Measurements from ENCODE around the gene ID3.
A peak's percentile ranks its signal among the peaks of the same experiment; 100 is the strongest.

ID3 gene

DNA sequence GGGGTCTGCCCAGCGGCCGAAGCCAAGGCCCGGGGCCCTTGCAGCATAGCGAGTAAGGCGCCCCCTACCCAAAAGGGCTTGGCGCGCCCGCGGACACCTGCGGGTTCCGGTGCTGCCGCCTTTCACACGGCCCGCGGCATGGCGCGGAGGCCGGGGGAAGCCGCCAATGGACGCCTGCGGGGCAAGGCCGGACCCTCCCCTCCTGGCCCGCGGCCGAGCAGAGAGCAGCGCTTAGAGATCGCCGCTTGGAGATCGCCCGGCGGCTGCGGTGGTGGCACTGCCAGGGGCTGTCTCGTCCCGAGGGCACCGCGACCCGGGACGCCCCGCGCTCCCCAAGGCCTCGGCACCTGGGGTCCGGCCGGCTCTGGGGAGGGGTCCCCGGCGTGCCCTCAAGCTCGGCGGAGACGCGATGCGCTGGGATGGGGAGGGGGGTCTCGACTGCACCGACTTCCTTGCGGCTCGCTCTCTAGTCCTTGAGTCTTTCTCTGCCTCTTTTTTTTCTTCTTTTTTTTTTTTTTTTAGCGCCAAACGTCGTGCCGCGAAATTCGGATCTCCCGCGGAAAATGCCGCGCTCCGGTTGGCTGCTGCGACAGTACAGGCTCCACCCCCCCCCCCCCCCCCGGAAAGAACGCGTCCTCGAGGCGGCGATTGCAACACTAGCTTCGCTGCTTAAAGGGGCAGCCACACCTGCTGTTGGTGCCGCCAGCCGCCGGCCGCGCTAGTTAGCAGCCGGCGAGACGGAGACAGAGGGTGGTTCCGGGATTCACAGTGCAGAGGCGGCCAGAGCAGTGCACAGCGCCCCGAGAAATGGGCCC is 28.3 kb downstream of the ID3 start, which contains the start of gene E2F2 (continued):
- TF ChIP-seq ZNF391 (tag by site-specific recombination; IDR thresholded peaks at IDR 0.05; ENCODE audit: borderline replicate concordance, low read depth) (peak; percentile 76), ZNF571 (tag by site-specific recombination; IDR thresholded peaks at IDR 0.05) (no peak), ZNF132 (tag by site-specific recombination; IDR thresholded peaks at IDR 0.05; ENCODE audit: borderline replicate concordance) (no peak), ZNF654 (tag by site-specific recombination; IDR thresholded peaks at IDR 0.05; ENCODE audit: low read depth) (no peak), ZNF664 (tag by site-specific recombination; IDR thresholded peaks at IDR 0.05) (no peak), ZNF416 (tag by site-specific recombination; IDR thresholded peaks at IDR 0.05) (no peak), PRDM2 (tag by site-specific recombination; IDR thresholded peaks at IDR 0.05; ENCODE audit: borderline replicate concordance) (no peak)
- TF ChIP-seq, protein P1, sequence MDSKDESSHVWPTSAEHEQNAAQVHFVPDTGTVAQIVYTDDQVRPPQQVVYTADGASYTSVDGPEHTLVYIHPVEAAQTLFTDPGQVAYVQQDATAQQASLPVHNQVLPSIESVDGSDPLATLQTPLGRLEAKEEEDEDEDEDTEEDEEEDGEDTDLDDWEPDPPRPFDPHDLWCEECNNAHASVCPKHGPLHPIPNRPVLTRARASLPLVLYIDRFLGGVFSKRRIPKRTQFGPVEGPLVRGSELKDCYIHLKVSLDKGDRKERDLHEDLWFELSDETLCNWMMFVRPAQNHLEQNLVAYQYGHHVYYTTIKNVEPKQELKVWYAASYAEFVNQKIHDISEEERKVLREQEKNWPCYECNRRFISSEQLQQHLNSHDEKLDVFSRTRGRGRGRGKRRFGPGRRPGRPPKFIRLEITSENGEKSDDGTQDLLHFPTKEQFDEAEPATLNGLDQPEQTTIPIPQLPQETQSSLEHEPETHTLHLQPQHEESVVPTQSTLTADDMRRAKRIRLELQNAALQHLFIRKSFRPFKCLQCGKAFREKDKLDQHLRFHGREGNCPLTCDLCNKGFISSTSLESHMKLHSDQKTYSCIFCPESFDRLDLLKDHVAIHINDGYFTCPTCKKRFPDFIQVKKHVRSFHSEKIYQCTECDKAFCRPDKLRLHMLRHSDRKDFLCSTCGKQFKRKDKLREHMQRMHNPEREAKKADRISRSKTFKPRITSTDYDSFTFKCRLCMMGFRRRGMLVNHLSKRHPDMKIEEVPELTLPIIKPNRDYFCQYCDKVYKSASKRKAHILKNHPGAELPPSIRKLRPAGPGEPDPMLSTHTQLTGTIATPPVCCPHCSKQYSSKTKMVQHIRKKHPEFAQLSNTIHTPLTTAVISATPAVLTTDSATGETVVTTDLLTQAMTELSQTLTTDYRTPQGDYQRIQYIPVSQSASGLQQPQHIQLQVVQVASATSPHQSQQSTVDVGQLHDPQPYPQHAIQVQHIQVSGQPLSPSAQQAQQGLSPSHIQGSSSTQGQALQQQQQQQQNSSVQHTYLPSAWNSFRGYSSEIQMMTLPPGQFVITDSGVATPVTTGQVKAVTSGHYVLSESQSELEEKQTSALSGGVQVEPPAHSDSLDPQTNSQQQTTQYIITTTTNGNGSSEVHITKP (tag by site-specific recombination; IDR thresholded peaks at IDR 0.05) = peak; percentile 47; the same call in 1 of the 2 replicates
- TF ChIP-seq, protein P2, sequence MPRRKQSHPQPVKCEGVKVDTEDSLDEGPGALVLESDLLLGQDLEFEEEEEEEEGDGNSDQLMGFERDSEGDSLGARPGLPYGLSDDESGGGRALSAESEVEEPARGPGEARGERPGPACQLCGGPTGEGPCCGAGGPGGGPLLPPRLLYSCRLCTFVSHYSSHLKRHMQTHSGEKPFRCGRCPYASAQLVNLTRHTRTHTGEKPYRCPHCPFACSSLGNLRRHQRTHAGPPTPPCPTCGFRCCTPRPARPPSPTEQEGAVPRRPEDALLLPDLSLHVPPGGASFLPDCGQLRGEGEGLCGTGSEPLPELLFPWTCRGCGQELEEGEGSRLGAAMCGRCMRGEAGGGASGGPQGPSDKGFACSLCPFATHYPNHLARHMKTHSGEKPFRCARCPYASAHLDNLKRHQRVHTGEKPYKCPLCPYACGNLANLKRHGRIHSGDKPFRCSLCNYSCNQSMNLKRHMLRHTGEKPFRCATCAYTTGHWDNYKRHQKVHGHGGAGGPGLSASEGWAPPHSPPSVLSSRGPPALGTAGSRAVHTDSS (tag by site-specific recombination; IDR thresholded peaks at IDR 0.05) = no peak

DNA sequence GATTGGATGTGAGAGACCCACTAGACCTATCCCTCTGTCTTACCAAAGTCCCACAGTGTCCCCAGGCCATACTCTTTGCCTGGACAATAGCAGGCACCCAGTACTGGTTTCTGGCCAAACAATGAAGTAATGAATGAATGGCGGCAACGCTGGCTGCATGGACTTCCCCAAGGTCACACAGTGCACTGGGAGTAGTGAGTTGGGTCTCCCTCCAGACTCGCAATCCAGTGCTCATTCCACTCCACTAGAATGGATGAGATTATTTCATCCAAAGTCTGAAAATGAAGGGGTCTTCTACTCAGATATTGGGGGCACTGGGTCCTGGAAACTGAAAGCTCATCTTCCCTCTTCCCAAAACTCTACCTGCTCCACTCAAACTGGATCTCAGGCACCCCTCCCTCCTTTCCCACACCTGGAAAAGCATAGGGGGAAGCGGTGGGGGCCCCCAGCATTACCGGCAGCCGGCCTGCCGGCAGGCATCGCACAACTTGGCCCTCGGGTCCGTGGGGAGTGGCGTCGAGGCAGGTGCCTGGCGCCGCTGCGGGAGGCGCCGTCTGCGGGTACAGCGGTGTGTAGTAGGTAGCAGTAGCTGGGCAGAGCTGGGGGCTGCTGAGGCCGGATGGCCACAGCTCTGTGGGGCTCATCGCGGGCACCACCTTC is 29.1 kb downstream of the ID3 start:
- H3K4me1 ChIP-seq (ENCODE audit: control insufficient read depth, insufficient read depth, low read length) = peaks cover 8% of the 10 kb centered on the region
- TF ChIP-seq ZIC2 (tag by site-specific recombination; IDR thresholded peaks at IDR 0.05) = peak; percentile 54; the same call in 1 of the 2 replicates
- peak; percentile 78 for TF ChIP-seq ZNF24 (tag by site-specific recombination; IDR thresholded peaks at IDR 0.05)
- no peak for TF ChIP-seq ZNF571 (tag by site-specific recombination; IDR thresholded peaks at IDR 0.05)
- no peak for TF ChIP-seq ZNF266 (tag by site-specific recombination; IDR thresholded peaks at IDR 0.05; ENCODE audit: low read depth)
- TF ChIP-seq OSR2 (tag by site-specific recombination; IDR thresholded peaks at IDR 0.05) = peak; percentile 65; the same call in 1 of the 2 replicates
- peak; percentile 10; the same call in 1 of the 2 replicates for TF ChIP-seq TRIM28 (IDR thresholded peaks at IDR 0.05; ENCODE audit: borderline replicate concordance, low read length)
- TF ChIP-seq, protein P3, sequence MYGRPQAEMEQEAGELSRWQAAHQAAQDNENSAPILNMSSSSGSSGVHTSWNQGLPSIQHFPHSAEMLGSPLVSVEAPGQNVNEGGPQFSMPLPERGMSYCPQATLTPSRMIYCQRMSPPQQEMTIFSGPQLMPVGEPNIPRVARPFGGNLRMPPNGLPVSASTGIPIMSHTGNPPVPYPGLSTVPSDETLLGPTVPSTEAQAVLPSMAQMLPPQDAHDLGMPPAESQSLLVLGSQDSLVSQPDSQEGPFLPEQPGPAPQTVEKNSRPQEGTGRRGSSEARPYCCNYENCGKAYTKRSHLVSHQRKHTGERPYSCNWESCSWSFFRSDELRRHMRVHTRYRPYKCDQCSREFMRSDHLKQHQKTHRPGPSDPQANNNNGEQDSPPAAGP (tag by site-specific recombination; IDR thresholded peaks at IDR 0.05) = no peak
- no peak for TF ChIP-seq ZNF433 (tag by site-specific recombination; IDR thresholded peaks at IDR 0.05; ENCODE audit: low read depth)
- TF ChIP-seq ZNF362 (tag by site-specific recombination; IDR thresholded peaks at IDR 0.05) = no peak
- TF ChIP-seq GLIS2 (tag by site-specific recombination; IDR thresholded peaks at IDR 0.05) = peak; percentile 70
- 0 out of 2 replicates have a peak, but pooled peaks have one; percentile 26 for TF ChIP-seq GLIS1 (tag by site-specific recombination; IDR thresholded peaks at IDR 0.05)

More for the DNA sequence above, 29.1 kb downstream of the ID3 start:
- Histone ChIP-seq H3K27ac (ENCODE audit: extremely low read depth, low read depth, low read length) (peak overlapping the region; percentile 89; the same call in 1 of the 2 replicates), H3K36me3 (ENCODE audit: control insufficient read depth in 2 of 2, insufficient read depth in 1 of 2, low read length in 2 of 2) (peaks cover 0 to 16% of the 10 kb centered on the region in 2 experiments; a peak in 1 of 3 replicates), H3K4me3 (ENCODE audit: low read depth, low read length) (peak overlapping the region; percentile 69), H3K9me3 (ENCODE audit: control insufficient read depth, insufficient read depth, low read depth, low read length) (no peaks in the 10 kb centered on the region)
- ChIA-PET CTCF (interaction anchor here (0.5 to 4.5 kb wide), 10 partner anchors 10 to 214 kb away, joined by 3 to 36 read pairs (median 6); no protein-coding TSS in a partner anchor), POLR2A (interaction anchor here (0.6 to 3.6 kb wide), 8 partner anchors 25 to 186 kb away, joined by 3 to 17 read pairs (median 6); partner anchors contain the start of genes HNRNPR, ID3 and RPL11)

Data from HEK293 (cell line).